Astrocyte (in vitro differentiated cells and primary cell): ENCODE measurements around the gene TAPBPL. TPM values are rescaled to one million over a fixed set of nuclear protein-coding genes. Genes with fewer than 3 reads are reported as not detected.
"Not testable (repeated sequence)": the region's sequence is repeated elsewhere in the genome, so short reads cannot be mapped to it uniquely, and the experiment has no call there.

ENCODE experiments used
- DNase-seq: peaks from one replicate; pipeline ENCODE4 v3.0.0-alpha.2; 2010; ENCODE audit warnings: low read depth
- FAIRE-seq: peaks from 2 replicates; lab custom pipeline; 2011; peaks lifted over from hg19 to GRCh38; lab: Jason Lieb, UNC
- H2AFZ ChIP-seq: 2 replicates; pipeline ENCODE4 v1.6.0; 2012; ENCODE audit warnings: low read depth, low read length, inconsistent platforms
- H3K27ac ChIP-seq: 2 replicates; pipeline ENCODE4 v1.5.1; 2011; ENCODE audit warnings: low read depth, low read length, inconsistent platforms
- H3K27me3 ChIP-seq: 2 replicates; pipeline ENCODE4 v1.6.0; 2011; ENCODE audit warnings: low read length, inconsistent platforms; ENCODE audit not compliant: insufficient read depth
- H3K36me3 ChIP-seq: 2 replicates; pipeline ENCODE4 v1.5.1; 2011; ENCODE audit warnings: low read length, inconsistent platforms; ENCODE audit not compliant: insufficient read depth
- H3K4me1 ChIP-seq: 2 replicates; pipeline ENCODE4 v1.5.1; 2011; ENCODE audit warnings: low read length, inconsistent platforms; ENCODE audit not compliant: insufficient read depth
- H3K4me2 ChIP-seq: 2 replicates; pipeline ENCODE4 v1.6.0; 2012; ENCODE audit warnings: low read length, inconsistent platforms
- H3K4me3 ChIP-seq: 2 replicates; pipeline ENCODE4 v1.5.1; 2011; ENCODE audit warnings: low read depth, mild to moderate bottlenecking, low read length, inconsistent platforms; ENCODE audit not compliant: insufficient read depth
- H3K79me2 ChIP-seq: 2 replicates; pipeline ENCODE4 v1.6.0; 2012; ENCODE audit warnings: mild to moderate bottlenecking, low read length, inconsistent platforms; ENCODE audit not compliant: insufficient read depth
- H3K9ac ChIP-seq: 2 replicates; pipeline ENCODE4 v1.6.0; 2012; ENCODE audit warnings: mild to moderate bottlenecking, low read length, inconsistent platforms
- H3K9me3 ChIP-seq: 2 replicates; pipeline ENCODE4 v1.5.1; 2012; ENCODE audit warnings: low read depth, mild to moderate bottlenecking, low read length, inconsistent platforms; ENCODE audit not compliant: insufficient read depth
- H4K20me1 ChIP-seq: 2 replicates; pipeline ENCODE4 v1.6.0; 2012; ENCODE audit warnings: low read length, inconsistent platforms; ENCODE audit not compliant: insufficient read depth
- H3K27ac Mint-ChIP-seq: one replicate; pipeline ENCODE4 v1.8.0; 2021; ENCODE audit warnings: mild to moderate bottlenecking, mixed read lengths; ENCODE audit not compliant: unreplicated experiment
- H3K27me3 Mint-ChIP-seq: one replicate; pipeline ENCODE4 v1.8.0; 2021; ENCODE audit warnings: low read depth, mixed read lengths; ENCODE audit not compliant: unreplicated experiment
- H3K36me3 Mint-ChIP-seq: one replicate; pipeline ENCODE4 v1.8.0; 2021; ENCODE audit warnings: low read depth, mixed read lengths; ENCODE audit not compliant: unreplicated experiment
- H3K4me1 Mint-ChIP-seq: one replicate; pipeline ENCODE4 v1.8.0; 2021; ENCODE audit warnings: low read depth, mixed read lengths; ENCODE audit not compliant: unreplicated experiment
- H3K4me3 Mint-ChIP-seq: one replicate; pipeline ENCODE4 v1.8.0; 2021; ENCODE audit warnings: mild to moderate bottlenecking, moderate library complexity, mixed read lengths; ENCODE audit not compliant: unreplicated experiment
- H3K9me3 Mint-ChIP-seq: one replicate; pipeline ENCODE4 v1.8.0; 2021; ENCODE audit warnings: mild to moderate bottlenecking, mixed read lengths; ENCODE audit not compliant: unreplicated experiment
- EZH2 ChIP-seq: IDR thresholded peaks from 2 replicates; pipeline ENCODE4 v1.6.1; 2012; ENCODE audit warnings: mild to moderate bottlenecking, low read length, inconsistent platforms; ENCODE audit not compliant: insufficient read depth
- total RNA-seq: library from RNA; stranded (reverse); gene quantifications from 2 replicates; pipeline ENCODE4 v1.2.1, GENCODE V29; 2021
- TF ChIP-seq, protein P1 (sequence below): IDR thresholded peaks from 2 replicates; pipeline ENCODE4 v1.5.1; 2011; ENCODE audit warnings: low read depth, mild to moderate bottlenecking, inconsistent platforms, low read length, moderate library complexity; ENCODE audit not compliant: insufficient read depth

Gene TAPBPL
- total RNA-seq, 1 donor from 2014 or later, result 1.6 TPM

GRCh38 chr12:6426882-6427671 is 24.8 kb upstream of the TAPBPL start:
- Histone ChIP-seq H4K20me1 (no peaks in the 10 kb centered on the region), H3K79me2 (no peaks in the 10 kb centered on the region), H3K4me3 (no peak overlapping the region), H3K27ac (no peak overlapping the region), H3K9ac (no peak overlapping the region), H2AFZ (no peak overlapping the region), H3K4me2 (no peak overlapping the region), H3K36me3 (no peaks in the 10 kb centered on the region), H3K27me3 (no peaks in the 10 kb centered on the region), H3K9me3 (no peaks in the 10 kb centered on the region), H3K4me1 (peaks cover 14% of the 10 kb centered on the region)
- H3K27me3 Mint-ChIP-seq, result no peaks in the 10 kb centered on the region
- FAIRE-seq (no peak), DNase-seq (no peak)
- H3K4me1 Mint-ChIP-seq, result peaks cover 17% of the 10 kb centered on the region
- no peak overlapping the region for H3K27ac Mint-ChIP-seq
- H3K9me3 Mint-ChIP-seq, result no peaks in the 10 kb centered on the region
- H3K36me3 Mint-ChIP-seq, result no peaks in the 10 kb centered on the region
- H3K4me3 Mint-ChIP-seq, result no peak overlapping the region
- TF ChIP-seq, protein P1, sequence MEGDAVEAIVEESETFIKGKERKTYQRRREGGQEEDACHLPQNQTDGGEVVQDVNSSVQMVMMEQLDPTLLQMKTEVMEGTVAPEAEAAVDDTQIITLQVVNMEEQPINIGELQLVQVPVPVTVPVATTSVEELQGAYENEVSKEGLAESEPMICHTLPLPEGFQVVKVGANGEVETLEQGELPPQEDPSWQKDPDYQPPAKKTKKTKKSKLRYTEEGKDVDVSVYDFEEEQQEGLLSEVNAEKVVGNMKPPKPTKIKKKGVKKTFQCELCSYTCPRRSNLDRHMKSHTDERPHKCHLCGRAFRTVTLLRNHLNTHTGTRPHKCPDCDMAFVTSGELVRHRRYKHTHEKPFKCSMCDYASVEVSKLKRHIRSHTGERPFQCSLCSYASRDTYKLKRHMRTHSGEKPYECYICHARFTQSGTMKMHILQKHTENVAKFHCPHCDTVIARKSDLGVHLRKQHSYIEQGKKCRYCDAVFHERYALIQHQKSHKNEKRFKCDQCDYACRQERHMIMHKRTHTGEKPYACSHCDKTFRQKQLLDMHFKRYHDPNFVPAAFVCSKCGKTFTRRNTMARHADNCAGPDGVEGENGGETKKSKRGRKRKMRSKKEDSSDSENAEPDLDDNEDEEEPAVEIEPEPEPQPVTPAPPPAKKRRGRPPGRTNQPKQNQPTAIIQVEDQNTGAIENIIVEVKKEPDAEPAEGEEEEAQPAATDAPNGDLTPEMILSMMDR, result no peak
- TF ChIP-seq EZH2, result no peak

- not testable (repeated sequence) for H2AFZ ChIP-seq, DNase-seq, H3K27me3 Mint-ChIP-seq, H3K9ac ChIP-seq, H3K36me3 Mint-ChIP-seq, H3K27ac Mint-ChIP-seq, H3K36me3 ChIP-seq, H3K4me3 ChIP-seq, FAIRE-seq, H3K79me2 ChIP-seq, H3K9me3 Mint-ChIP-seq, H3K4me2 ChIP-seq, H3K9me3 ChIP-seq, H4K20me1 ChIP-seq, H3K4me3 Mint-ChIP-seq, H3K27me3 ChIP-seq, H3K27ac ChIP-seq
- peaks cover 14% of the 10 kb centered on the region for H3K4me1 ChIP-seq
- H3K4me1 Mint-ChIP-seq, result peaks cover 17% of the 10 kb centered on the region
These were observed 24.0 kb upstream of the TAPBPL start for GRCh38 chr12:6427796-6428195.

GRCh38 chr12:6428326-6428725 is 23.5 kb upstream of the TAPBPL start:
- Histone ChIP-seq H4K20me1 (no peaks in the 10 kb centered on the region), H3K4me2 (no peak overlapping the region), H3K9ac (no peak overlapping the region), H2AFZ (no peak overlapping the region), H3K4me1 (peaks cover 14% of the 10 kb centered on the region), H3K27ac (no peak overlapping the region), H3K4me3 (no peak overlapping the region), H3K9me3 (no peaks in the 10 kb centered on the region), H3K27me3 (no peaks in the 10 kb centered on the region), H3K79me2 (no peaks in the 10 kb centered on the region), H3K36me3 (no peaks in the 10 kb centered on the region)
- Mint-ChIP-seq H3K36me3 (no peaks in the 10 kb centered on the region), H3K9me3 (no peaks in the 10 kb centered on the region), H3K4me3 (no peak overlapping the region), H3K4me1 (peaks cover 17% of the 10 kb centered on the region), H3K27me3 (no peaks in the 10 kb centered on the region), H3K27ac (no peak overlapping the region)
- no peak for TF ChIP-seq EZH2
- TF ChIP-seq, protein P1, result no peak
- DNase-seq (no peak), FAIRE-seq (no peak)
